COLO829 (cell line): ENCODE results near the gene KCNN1.

Source experiments
- DNase-seq: peaks from one replicate; pipeline ENCODE4 v3.0.0; 2012; ENCODE audit warnings: low spot score

The KCNN1 gene

DNA sequence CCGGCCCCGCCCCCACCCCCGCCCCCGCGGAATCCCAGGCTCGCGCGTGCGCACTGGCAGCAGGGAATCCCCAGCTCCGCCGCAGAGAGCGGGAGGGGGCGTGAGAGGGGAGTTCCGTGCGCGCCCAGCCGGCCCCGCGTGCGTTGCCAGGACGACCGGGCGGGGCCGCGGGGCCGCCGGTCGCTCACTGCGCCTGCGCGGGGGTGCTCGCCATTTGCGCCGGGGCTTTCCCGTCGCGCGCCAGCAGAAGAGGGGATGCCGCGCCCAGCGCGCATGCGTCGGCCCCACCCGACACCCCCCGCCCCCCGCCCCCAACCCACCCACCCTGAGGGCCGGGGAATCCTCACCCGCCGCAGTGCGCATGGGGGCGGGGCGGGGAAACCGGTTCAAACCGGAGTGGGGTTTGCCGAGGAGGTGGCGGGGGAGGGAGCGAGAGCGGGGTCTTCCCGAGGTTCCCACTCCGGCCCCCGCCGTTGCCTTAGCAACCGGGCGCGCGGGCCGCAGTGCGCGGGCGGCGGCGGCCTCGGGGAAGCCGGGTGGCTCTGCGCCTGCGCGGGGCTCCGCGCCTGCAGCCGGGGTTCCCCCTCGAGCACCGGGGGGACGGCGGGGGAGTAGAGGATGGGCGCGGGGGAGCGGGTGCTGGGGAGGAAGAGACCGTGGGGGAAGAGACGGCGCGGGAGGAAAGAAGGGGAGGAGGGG is 18.9 kb upstream of the KCNN1 start:
- DNase-seq: peak; percentile 99

DNA sequence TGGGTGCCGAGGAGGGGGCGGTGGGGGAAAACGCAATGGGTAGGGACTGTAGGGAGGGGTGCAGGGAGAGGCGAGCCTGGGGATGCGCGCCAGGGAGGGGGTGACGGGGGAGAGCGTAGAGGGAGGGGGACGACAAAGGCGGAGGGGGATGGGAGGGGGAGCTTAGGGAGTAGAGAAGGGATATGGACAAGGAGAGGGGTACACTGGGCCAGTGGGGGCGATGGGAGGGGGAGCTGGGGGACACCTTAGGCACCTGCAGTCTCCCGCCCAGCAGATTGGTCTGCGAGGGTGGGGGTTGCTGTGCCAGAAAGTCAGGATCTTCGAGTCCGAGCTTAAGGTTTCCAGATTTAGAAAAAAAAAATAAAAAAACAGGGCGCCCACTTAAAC is 18.4 kb upstream of the KCNN1 start:
- DNase-seq: no peak

DNA sequence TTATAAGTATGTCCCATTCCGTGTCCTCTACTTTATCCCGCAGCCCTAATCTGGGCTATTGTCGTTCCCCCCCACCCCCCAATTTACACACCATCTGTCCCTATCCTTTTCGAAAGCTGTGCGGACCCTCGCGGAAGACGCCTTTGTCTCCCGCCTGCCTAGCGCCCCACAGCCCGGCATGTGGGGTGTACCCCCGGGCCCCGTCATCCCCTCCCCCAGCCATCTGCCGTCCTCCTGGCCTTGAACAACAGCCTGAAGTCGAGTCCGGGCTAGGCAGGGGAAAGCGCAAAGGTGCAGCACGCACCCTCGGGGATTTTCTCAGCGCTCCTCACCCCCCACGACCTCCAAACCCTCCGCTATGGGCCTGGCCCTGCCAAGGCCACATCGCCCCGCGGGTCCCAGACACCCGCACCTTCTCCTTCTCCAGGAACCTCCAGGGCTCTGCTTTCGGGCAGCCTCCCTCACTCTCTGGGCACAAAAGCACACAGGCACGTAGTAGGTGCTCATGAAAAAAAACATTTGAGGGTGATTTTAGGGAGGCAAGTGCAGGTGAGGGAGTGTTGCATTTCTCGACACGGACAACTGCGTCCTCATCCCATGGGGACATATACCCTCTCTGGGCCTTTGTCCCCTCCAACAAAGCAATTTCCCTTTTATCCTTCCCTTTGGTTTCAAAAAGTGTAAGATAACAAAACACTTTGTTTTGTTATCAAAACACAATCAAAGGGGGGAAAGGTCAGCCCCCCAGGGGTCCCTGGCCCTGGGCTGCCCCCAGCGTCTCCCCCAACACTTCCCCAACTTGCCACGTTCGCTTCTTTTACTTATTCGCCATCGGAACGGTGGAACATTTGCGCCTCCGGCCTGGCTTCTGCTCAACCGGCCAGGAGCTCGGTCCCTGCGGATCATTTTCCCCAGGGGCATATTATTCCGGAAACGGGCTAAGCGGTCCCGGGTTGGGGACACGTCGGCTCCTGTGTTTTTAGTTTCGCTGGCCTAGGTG is 17.7 kb upstream of the KCNN1 start:
- DNase-seq: no peak

DNA sequence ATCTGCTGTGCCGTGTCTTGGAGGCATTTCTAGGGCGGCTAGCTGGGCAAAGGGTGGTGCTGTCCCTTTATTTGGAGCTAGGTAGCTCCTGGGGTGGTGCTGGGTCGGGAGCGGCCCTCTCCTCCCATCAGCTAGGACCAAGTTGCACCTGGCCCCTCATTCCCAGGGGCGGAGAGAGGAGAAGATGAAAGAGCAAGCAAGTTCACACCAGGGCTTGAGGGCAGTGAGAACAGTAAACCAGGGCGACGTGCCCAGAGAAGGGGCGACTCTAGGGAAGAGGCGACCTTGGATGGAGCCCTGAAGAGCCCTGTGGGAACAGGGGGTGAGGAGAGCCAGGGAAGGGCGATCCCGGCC is 17.0 kb upstream of the KCNN1 start:
- DNase-seq: no peak

DNA sequence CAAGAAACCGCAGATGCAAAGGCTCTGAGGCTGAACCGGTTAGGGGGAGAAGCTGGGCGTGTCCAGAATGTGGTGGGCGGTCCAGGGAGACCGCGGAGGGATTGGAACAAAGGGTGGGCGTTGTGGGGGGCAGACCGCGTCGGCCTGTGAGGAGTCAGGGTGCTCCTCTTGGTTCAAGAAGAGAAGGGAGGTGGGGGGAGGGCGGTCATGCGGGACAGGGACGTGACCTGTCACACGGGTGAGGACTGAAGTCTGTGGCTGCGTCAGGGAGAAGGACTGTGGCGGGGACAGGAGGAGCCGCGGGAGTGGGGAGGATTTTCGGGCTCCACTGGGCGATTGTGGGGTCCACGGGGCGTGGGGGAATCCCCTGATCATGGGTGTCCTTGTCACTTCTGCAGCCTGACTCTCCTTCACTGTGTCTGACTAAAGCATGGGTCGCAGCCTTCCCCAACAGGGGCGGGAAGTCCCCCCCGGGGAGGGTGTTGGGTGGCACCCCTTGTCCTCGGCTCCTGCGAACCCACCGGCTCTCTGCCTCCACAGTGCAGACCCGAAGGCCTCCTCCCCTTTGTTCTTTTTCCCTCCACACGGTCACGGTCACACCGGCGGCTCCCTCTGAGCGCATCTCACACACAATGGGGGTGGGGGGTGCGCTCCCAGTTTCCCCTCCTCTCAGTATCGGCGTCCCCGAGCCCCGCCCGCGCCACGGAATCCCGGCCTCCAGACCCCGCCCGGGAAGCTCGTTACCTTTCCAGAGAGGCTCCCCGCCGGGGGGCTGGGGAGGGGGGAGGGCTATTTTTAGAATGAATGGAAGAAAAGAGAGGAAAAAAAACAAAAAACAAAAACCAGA is 16.4 kb upstream of the KCNN1 start:
- DNase-seq: no peak

DNA sequence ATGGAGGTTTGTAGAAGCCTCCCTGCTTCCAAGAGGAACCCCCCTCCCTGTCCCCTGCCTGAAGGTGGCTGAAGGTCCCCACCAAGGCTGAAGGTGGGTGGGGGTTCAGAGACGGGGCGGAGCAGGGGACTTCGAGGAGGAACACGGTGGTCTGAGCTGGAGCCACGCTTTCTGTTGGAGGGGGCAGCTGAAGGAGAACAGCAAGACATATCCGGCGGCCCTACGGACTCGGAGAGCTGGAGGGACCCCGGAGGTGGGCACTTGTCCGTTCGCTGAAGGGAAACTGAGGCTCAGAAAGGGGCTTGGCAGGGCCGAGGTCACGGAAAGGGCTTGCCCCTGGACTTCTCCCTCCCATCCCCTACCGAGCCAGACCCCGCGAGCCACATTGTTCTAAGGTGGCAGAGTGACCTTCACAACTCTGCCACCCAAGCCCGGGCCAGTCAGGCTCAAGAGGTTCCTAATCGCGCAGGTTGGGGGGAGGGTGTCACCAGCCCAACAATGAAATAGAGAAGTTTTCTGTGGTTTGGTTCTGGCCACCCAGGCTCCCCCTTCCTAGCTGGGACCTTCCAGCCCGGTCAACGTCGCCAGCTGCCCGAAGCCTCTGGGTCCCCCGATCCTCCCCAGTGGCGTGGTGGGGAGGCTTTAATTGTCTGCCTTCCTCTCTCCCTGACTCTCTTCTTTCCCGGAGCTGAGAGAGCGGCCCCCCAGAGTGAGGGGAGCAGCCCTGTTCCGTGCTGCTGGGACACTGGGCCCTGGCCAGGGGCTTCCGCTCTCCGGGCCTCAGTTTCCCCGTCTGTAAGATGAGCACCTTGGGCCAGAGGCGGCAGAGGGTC is 15.5 kb upstream of the KCNN1 start:
- DNase-seq: no peak

DNA sequence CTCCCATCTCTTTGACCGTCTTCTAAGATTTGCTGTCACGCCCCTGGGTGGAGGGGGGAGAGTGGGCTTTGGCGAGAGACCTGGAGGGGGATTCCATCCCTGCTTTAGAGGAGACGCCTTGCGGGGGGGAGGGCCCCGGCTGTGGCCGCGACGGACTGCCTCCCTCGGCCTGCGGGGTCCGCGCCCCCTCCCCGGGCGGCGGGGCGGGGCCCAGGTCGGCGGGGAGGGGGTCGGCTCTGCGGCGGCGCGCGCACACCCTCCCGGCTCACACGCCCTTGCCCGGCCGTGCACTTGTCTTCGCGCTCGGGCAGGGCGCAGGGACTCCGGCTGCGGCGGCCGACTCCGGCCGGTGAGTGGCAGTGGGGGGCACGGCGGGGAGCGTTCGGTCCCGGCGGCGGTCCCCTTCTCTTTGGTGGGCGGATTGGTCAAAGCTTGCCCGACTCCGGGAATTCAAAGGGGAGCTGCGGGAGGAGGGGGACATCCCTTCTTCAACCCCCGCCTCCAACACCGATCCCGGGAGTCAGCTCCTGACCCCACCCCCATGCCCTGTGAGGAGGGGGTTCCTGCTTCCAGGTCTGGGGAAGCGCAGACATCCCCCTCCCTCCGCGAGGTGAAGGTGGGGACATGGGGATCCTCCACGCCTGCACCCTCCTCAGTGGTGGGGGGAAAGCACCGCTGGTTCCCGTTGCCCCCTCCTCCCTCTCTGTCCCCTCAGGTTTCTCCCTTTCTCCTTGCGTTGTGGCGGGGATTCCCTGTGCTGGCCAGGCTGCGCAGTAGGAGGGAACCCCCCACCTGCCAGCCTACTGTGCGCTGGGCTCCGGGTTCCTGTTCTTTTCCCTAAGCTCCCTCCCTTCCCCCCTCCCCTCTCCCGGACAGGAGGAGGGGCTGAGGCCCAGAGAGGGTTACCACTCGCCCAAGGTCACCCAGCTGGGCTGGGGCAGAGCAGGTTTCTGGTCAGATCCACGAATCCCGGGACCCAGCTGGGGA is 14.6 kb upstream of the KCNN1 start:
- no peak for DNase-seq

DNA sequence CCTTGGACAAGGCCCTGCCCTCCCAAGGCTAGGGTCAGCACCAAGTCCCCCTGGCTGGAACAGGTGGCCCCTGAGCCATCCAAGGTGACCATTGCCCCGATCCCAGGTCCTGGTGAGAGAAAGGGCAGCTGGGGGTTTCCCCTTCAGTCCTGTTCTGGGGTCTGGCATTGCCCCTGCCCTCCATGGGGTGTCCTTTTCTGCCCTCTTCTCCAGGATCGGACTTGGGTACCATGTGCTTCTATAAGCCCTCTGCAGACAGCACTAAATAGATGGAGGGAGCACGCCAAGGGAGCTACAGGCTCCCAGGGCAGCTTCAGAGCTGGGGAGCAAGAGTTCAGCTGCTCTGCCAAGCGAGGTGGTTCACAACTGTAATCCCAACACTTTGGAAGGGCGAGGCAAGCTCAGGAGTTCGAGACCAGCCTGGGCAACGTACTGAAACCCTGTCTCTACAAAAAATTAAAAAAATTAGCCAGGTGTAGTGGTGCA is 13.5 kb upstream of the KCNN1 start:
- DNase-seq: no peak

DNA sequence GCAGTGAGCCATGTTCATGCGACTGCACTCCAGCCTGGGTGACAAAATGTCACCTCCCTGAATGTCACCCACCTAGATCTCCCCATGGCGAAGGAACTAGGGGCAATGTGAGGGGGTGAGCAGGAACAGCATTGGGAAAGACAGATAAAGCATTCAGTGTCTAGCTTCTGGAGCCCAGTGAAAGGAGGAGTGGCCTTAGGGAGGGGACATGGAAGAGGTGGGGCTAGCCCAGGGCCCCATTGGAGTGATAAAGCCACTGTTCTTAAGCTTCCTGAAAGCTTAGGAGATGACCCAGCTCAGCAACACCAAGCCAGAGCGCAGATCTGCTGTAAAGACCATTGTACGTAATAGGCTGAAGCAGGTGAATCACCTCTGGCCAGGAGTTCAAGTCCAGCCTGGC is 13.0 kb upstream of the KCNN1 start:
- peak; percentile 51 for DNase-seq

DNA sequence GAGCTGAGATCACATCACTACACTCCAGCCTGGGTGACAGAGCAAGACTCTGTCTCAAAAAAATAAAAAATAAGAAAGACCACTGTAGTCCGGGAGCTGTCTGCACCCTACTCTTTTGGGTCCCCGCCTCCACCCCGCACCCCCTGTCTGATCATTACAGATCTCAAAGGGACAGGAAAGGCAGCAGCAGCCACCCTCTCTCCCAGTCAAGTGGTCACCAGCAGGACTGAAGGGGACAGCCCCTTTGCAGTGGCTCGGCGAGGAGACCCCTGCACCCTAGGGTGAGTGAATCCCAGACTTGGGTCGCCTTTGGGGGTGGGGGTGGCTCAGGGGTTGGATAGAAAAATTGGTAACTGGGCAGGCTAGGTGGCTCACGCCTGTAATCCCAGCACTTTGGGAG is 12.5 kb upstream of the KCNN1 start:
- DNase-seq: no peak

DNA sequence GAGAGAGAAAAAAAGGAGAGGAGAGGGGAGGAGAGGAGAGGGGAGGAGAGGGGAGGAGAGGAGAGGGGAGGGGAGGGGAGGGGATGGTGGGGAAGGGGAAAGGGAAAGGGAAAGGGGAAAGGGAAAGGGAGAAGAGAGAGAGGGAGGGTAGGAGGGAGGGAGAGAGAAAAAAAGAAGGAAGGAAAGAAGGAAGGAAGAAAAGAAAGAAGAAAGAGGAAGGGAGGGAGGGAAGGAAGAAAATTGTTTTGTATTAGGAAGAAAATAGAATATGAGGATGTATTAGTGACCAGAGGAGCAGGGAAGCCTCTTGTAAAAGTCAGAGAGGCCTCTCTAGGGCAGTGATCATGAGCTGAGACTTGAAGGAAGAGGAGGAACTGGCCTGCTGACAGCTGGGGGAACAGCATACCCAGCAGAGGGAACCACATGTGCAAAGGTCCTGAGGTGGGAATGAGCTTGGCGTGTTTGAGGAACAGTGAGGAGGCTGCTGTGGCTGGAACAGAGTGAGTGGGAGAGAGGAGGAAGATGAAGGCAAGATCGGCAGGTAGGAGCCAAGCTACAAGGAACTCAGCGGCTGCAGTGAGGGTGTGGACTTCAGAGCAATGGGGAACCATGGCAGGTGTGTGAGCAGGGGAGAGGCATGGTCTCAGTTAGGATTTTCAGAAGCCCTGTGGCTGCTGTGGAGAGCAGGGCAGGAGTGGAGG is 9.6 kb upstream of the KCNN1 start:
- no peak for DNase-seq

DNA sequence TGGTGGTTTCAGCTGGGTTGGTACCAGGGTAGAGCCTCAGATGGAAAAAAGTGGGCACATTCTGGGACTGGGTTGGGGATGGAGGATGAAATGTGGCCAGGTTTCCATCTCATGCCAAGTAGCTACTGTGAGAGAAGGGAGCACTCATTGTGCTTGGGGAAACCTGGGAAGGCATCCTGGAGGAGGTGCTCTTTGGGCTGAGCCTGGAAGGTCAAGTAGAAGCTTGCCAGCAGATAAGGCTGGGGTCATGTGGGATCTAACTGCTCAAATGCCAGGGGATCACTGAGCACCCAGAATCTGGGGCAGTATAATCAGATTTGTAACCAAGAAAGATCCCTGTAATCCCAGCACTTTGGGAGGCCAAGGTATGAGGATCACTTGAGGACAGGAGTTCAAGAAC is 9.0 kb upstream of the KCNN1 start:
- no peak for DNase-seq

DNA sequence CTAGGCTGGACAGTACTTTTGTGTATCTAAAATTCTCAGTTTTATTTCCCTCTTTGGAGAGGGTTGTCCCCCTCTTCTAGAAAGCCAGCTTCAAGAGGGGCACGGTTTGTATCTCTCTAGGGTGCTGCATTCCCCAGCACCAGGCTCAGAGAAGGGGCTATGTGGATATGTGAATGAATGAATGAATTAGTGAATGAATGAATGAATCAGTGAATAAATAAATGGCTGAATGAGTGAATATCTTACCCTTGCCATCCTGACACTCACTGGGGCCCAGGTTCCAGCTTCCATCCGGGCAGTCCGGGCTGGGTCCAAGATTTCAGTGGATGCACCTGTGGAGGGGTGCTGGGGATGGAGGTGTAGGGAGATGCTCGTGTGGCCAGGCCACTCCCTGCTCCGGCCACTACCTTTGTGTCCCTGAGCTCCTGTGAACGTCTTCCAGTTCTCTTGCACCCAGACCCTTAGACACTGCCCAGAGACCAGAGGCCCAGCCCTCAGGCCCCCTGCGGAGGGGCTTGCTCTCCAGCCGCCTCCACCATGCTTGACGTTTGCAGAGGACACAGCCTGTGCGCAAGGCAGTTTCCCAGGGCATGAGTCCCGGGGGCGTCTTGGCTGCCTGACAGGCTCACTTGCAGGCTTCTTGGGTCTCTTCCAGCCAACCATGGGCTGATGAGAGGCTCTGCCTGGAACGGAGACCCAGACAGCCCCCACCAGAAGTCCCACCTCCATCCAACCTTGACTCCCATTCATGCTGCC is 2.8 kb upstream of the KCNN1 start:
- no peak for DNase-seq

DNA sequence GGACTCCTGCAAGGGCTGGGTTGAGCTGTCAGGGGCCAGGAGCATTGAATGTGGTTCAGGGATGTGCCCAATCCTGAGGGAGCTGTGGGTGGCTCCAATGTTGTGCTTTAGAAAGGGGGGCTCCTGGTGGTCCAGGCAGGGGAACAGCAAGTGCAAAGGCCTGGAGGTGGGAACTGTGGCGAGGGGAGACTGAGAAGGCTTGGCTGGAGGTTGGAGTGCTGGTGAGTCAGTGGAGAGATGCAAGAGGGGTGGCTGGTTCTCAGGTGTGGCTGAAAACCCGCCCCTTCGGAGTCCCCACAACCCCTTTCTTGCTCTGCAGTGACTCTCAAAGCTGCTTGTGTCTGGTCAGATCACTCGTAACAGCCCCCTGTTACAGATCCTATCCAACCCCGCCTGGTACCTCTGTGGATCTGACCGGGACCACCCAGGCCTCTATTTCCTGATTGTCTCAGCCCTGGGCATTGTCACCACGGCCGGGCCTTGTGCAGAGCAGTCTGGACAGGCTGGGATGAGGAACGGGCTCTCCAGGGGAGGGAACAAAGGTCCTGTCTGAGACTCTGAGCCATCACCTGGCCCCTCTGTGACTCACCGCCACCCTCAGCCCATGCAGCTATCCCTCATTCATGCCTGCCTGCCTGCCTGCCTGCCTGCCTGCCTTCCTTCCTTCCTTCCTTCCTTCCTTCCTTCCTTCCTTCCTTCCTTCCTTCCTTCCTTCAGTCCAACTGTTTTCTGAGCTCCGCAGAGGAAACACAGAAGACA is 1.4 kb upstream of the KCNN1 start:
- no peak for DNase-seq

DNA sequence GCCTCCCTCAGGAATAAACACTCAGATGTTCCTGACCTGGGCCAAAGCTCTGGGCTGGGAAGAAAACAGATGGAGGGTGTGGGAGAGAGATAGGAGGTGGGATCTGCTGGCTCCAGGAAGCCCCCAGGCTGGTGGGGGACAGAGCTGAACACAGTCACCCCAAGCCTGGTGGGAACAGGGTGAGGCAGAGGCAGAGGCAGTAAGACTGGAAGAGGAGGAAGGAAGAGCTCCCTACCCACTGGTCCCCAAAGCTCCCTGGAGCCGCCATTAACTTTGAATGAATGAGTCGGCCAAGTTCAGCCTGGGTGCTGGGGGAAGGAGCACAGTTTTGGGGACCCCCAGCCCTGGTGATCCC is 801 bp upstream of the KCNN1 start:
- no peak for DNase-seq

DNA sequence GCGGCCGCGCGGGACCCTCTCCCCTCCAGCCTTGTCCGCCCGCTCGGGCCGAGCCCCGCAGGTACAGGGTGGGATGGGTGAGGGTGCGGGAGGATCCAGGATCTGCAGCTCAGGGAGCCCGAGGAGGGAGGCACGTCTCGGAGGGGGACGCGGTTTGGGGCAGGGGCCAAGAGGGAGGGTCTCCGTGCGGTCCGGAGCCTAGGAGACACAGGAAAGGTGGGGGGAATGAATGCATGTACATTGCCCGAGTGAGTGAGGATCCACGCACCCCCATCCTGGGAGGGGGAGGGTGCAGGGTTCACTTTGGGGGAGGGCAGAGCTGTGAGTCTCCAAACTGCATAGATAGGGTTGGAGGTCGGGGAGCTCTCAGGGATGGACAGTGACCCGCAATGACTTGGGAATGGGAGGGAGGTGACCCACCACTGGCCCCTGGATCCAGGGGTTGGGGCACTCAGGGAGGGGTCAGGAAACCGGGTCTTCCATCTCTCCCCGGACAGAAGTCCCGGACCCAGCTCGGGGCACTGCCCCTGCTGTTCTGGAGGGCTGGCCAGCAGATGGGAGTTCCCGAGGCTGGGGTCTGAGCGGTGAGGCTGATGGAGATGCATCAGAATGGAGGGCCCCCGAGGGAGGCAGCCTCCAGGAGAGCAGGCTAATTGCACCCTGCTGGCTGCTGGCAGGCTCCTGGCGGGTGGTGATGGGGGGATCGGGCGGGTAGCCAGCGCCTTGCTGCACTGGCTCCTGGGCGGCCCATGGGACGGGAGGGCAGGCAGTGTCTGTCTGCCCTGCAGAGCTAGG is 547 bp downstream of the KCNN1 start:
- DNase-seq: no peak

DNA sequence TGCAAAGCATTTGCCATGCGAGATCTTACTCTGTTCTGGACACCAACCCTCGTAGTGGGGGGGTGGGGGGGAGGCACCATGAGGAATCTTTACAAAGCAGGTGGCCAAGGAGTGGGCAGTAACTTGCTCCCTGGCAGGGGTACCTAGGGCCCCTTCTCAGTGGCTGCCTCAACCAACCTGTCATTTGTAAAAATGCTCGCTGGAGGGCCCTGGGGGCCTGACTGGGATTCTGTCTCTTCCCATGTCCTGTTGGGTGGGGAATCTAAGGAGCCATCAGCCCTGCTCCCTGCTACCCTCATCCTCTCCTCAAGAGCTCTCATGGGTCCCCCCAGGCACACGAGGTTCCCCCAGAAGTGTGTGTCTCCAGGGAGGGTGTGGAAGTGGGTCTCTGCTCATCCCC is 1.5 kb downstream of the KCNN1 start:
- DNase-seq: no peak
